Tibial artery (tissue), 4 donors: ENCODE data around the gene GNG2.

Experiments used
- DNase-seq, 2 donors: peaks; one replicate each; pipeline ENCODE4 v3.0.0-alpha.2; 2019
- H3K27ac ChIP-seq, 2 donors: fragments of 200-600 bp; sonication (generic) in 1 of 2; 1 replicate in 1 of 2; 2 replicates in 1 of 2; pipeline ENCODE4 v1.5.1; 2018 to 2019; ENCODE audit warnings: mild to moderate bottlenecking in 1 of 2
- H3K27me3 ChIP-seq, 2 donors: fragments of 200-600 bp; sonication (generic) in 1 of 2; one replicate each; pipeline versions ENCODE4 v1.5.1 to v1.6.0; 2016 to 2019
- H3K36me3 ChIP-seq, 3 donors: fragments of 200-600 bp; sonication (generic) in 2 of 3; one replicate each; pipeline ENCODE4 v1.5.1; 2016 to 2019; ENCODE audit warnings: mild to moderate bottlenecking in 2 of 3
- H3K4me1 ChIP-seq, 4 donors: fragments of 200-600 bp; sonication (generic) in 2 of 4; 1 replicate in 3 of 4; 2 replicates in 1 of 4; pipeline ENCODE4 v1.5.1; 2016 to 2019
- H3K4me3 ChIP-seq, 2 donors: fragments of 200-600 bp; sonication (generic) in 1 of 2; 1 replicate in 1 of 2; 2 replicates in 1 of 2; pipeline ENCODE4 v1.5.1; 2018 to 2019; ENCODE audit warnings: mild to moderate bottlenecking in 2 of 2
- H3K9me3 ChIP-seq, 3 donors: fragments of 200-600 bp; sonication (generic) in 1 of 3; one replicate each; pipeline ENCODE4 v1.5.1; 2016 to 2019
- intact Hi-C: fragments of 100-400 bp; cut with DNase I; formaldehyde crosslinking; loops from one replicate; pipeline ENCODE4 v1.15.0; 2023; ENCODE audit warnings: low total_unique reads
- TF ChIP-seq, protein P1 (sequence below), 2 experiments: fragments of 200-600 bp in 1 of 2; fragments of 450-650 bp in 1 of 2; IDR thresholded peaks; one replicate each; pipeline ENCODE4 v1.5.1; 2017 to 2019; ENCODE audit warnings: antibody characterized with exemption in 2 of 2, mild to moderate bottlenecking in 1 of 2, moderate library complexity in 1 of 2

Gene GNG2

GRCh38 chr14:51828017-51828797 is 32.2 kb upstream of the GNG2 start:
- TF ChIP-seq, protein P1, sequence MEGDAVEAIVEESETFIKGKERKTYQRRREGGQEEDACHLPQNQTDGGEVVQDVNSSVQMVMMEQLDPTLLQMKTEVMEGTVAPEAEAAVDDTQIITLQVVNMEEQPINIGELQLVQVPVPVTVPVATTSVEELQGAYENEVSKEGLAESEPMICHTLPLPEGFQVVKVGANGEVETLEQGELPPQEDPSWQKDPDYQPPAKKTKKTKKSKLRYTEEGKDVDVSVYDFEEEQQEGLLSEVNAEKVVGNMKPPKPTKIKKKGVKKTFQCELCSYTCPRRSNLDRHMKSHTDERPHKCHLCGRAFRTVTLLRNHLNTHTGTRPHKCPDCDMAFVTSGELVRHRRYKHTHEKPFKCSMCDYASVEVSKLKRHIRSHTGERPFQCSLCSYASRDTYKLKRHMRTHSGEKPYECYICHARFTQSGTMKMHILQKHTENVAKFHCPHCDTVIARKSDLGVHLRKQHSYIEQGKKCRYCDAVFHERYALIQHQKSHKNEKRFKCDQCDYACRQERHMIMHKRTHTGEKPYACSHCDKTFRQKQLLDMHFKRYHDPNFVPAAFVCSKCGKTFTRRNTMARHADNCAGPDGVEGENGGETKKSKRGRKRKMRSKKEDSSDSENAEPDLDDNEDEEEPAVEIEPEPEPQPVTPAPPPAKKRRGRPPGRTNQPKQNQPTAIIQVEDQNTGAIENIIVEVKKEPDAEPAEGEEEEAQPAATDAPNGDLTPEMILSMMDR (IDR thresholded peaks at IDR 0.05) = no peak
- Histone ChIP-seq H3K9me3 (peaks cover 0 to 6% (median 0%) of the 10 kb centered on the region in 3 donors), H3K27ac (no peak overlapping the region)

GRCh38 chr14:51834240-51834639 is 26.2 kb upstream of the GNG2 start:
- Histone ChIP-seq H3K9me3 (peaks cover 0 to 6% (median 0%) of the 10 kb centered on the region in 3 donors), H3K4me3 (no peak overlapping the region), H3K27me3 (no peaks in the 10 kb centered on the region), H3K36me3 (no peaks in the 10 kb centered on the region), H3K4me1 (no peaks in the 10 kb centered on the region), H3K27ac (no peak overlapping the region)
- no peak for DNase-seq
- TF ChIP-seq, protein P1 (IDR thresholded peaks at IDR 0.05) = no peak
- intact Hi-C loops = no loop called here

More at GRCh38 chr14:51828017-51828797, 32.2 kb upstream of the GNG2 start:
- H3K36me3 ChIP-seq = no peaks in the 10 kb centered on the region
- intact Hi-C loops = no loop called here
- DNase-seq = no peak
- H3K4me1 ChIP-seq = no peaks in the 10 kb centered on the region
- H3K4me3 ChIP-seq = no peak overlapping the region
- no peaks in the 10 kb centered on the region for H3K27me3 ChIP-seq

- no peak for DNase-seq
- no peaks in the 10 kb centered on the region for H3K27me3 ChIP-seq
- H3K9me3 ChIP-seq = peaks cover 0 to 6% (median 0%) of the 10 kb centered on the region in 3 donors
- no peaks in the 10 kb centered on the region for H3K4me1 ChIP-seq
- TF ChIP-seq, protein P1 (IDR thresholded peaks at IDR 0.05) = no peak
- H3K36me3 ChIP-seq = no peaks in the 10 kb centered on the region
- H3K27ac ChIP-seq = no peak overlapping the region
- intact Hi-C loops = no loop called here
- no peak overlapping the region for H3K4me3 ChIP-seq
These were observed 24.0 kb upstream of the GNG2 start for GRCh38 chr14:51836417-51836816.

- Histone ChIP-seq H3K27me3 (no peaks in the 10 kb centered on the region), H3K9me3 (no peaks in the 10 kb centered on the region), H3K4me1 (no peaks in the 10 kb centered on the region), H3K36me3 (no peaks in the 10 kb centered on the region), H3K27ac (no peak overlapping the region), H3K4me3 (no peak overlapping the region)
- intact Hi-C loops = no loop called here
- DNase-seq = no peak
- TF ChIP-seq, protein P1 (IDR thresholded peaks at IDR 0.05) = no peak
These were observed 16.1 kb upstream of the GNG2 start for GRCh38 chr14:51844081-51844881.

GRCh38 chr14:51845811-51846210 is 14.6 kb upstream of the GNG2 start:
- H3K4me1 ChIP-seq = no peaks in the 10 kb centered on the region
- no peaks in the 10 kb centered on the region for H3K27me3 ChIP-seq
- TF ChIP-seq, protein P1 (IDR thresholded peaks at IDR 0.05) = no peak
- no peaks in the 10 kb centered on the region for H3K36me3 ChIP-seq
- no peak for DNase-seq
- intact Hi-C loops = no loop called here
- no peak overlapping the region for H3K4me3 ChIP-seq
- H3K9me3 ChIP-seq = no peaks in the 10 kb centered on the region
- no peak overlapping the region for H3K27ac ChIP-seq
